GM23338 (cell line): ENCODE measurements around the gene APOB. TPM values are rescaled to one million over a fixed set of nuclear protein-coding genes. Genes with fewer than 3 reads are reported as not detected.

Experiments used
- ATAC-seq: fragments of 200-7000 bp; cut with Tn5 transposase; 3 replicates; pipeline ENCODE4 v1.9.1; 2020
- DNase-seq: peaks from one replicate; pipeline ENCODE4 v3.0.0-alpha.2; 2015; ENCODE audit warnings: low spot score
- H2AFZ ChIP-seq: fragments of 200-600 bp; sonication (generic); 2 replicates; pipeline ENCODE4 v1.8.0; 2016; ENCODE audit warnings: antibody characterized with exemption, mild to moderate bottlenecking, moderate library complexity
- H3F3A ChIP-seq: fragments of 200-600 bp; sonication (generic); replicated peaks from 2 replicates; pipeline ENCODE4 v1.8.0; 2017; ENCODE audit warnings: antibody characterized with exemption, mixed run types, low read depth
- H3K27ac ChIP-seq: fragments of 200-600 bp; sonication (generic); 2 replicates; pipeline ENCODE4 v1.6.1; 2016; ENCODE audit warnings: low read depth
- H3K27me3 ChIP-seq: fragments of 200-600 bp; sonication (generic); 2 replicates; pipeline ENCODE4 v1.8.0; 2016; ENCODE audit warnings: mild to moderate bottlenecking, mixed run types, moderate library complexity; ENCODE audit not compliant: insufficient read depth
- H3K36me3 ChIP-seq: fragments of 200-600 bp; sonication (generic); 2 replicates; pipeline ENCODE4 v1.8.0; 2016; ENCODE audit warnings: mild to moderate bottlenecking; ENCODE audit not compliant: insufficient read depth
- H3K4me1 ChIP-seq: fragments of 200-600 bp; sonication (generic); 2 replicates; pipeline ENCODE4 v1.8.0; 2016; ENCODE audit warnings: mild to moderate bottlenecking, moderate library complexity; ENCODE audit not compliant: insufficient read depth
- H3K4me2 ChIP-seq: fragments of 200-600 bp; sonication (generic); 2 replicates; pipeline ENCODE4 v1.7.1; 2017; ENCODE audit warnings: mixed run types
- H3K4me3 ChIP-seq: fragments of 200-600 bp; sonication (generic); 2 replicates; pipeline ENCODE4 v1.6.1; 2016; ENCODE audit warnings: mixed run types
- H3K79me2 ChIP-seq: fragments of 200-600 bp; sonication (generic); replicated peaks from 2 replicates; pipeline ENCODE4 v1.8.0; 2017; ENCODE audit warnings: mild to moderate bottlenecking; ENCODE audit not compliant: insufficient read depth
- H3K9me2 ChIP-seq: fragments of 200-600 bp; sonication (generic); 2 replicates; pipeline ENCODE4 v1.8.0; 2017; ENCODE audit not compliant: insufficient read depth
- H4K20me1 ChIP-seq: fragments of 200-600 bp; sonication (generic); replicated peaks from 2 replicates; pipeline ENCODE4 v1.8.0; 2017; ENCODE audit warnings: mild to moderate bottlenecking; ENCODE audit not compliant: insufficient read depth
- H3K27ac Mint-ChIP-seq: 2 replicates; pipeline ENCODE4 v1.8.0; 2020; ENCODE audit warnings: inconsistent platforms, mild to moderate bottlenecking, moderate library complexity, mixed read lengths
- H3K27me3 Mint-ChIP-seq: 3 replicates; pipeline ENCODE4 v1.8.0; 2022; ENCODE audit warnings: low read depth, mild to moderate bottlenecking, moderate library complexity, mixed read lengths, inconsistent platforms; ENCODE audit not compliant: insufficient read depth, poor library complexity
- H3K36me3 Mint-ChIP-seq: 3 replicates; pipeline ENCODE4 v1.8.0; 2021; ENCODE audit warnings: low read depth, mild to moderate bottlenecking, inconsistent platforms, moderate library complexity, mixed read lengths
- H3K4me1 Mint-ChIP-seq: 3 replicates; pipeline ENCODE4 v1.8.0; 2020; ENCODE audit warnings: mild to moderate bottlenecking, inconsistent platforms, mixed read lengths
- H3K4me3 Mint-ChIP-seq: 3 replicates; pipeline ENCODE4 v1.8.0; 2021; ENCODE audit warnings: moderate library complexity, mild to moderate bottlenecking, inconsistent platforms, mixed read lengths
- H3K9me3 Mint-ChIP-seq: 3 replicates; pipeline ENCODE4 v1.8.0; 2020; ENCODE audit warnings: moderate library complexity, mild to moderate bottlenecking, inconsistent platforms, mixed read lengths
- CREB1 ChIP-seq: fragments of 250-450 bp; sonication (Bioruptor Pico); IDR thresholded peaks from 2 replicates; pipeline ENCODE4 v1.5.0; 2020; ENCODE audit warnings: low read depth, mild to moderate bottlenecking, moderate library complexity
- EZH2 ChIP-seq: fragments of 200-600 bp; sonication (generic); IDR thresholded peaks from one replicate; pipeline ENCODE4 v1.8.0; 2017; ENCODE audit warnings: antibody characterized with exemption, mild to moderate bottlenecking, low read depth; ENCODE audit not compliant: unreplicated experiment
- JUNB ChIP-seq: IDR thresholded peaks from one replicate; pipeline ENCODE4 v1.6.1; 2016; ENCODE audit warnings: antibody characterized with exemption; ENCODE audit not compliant: unreplicated experiment
- NANOG ChIP-seq: IDR thresholded peaks from 2 replicates; pipeline ENCODE4 v1.6.1; 2016; ENCODE audit warnings: antibody characterized with exemption, borderline replicate concordance
- POLR2AphosphoS5 ChIP-seq: IDR thresholded peaks from 2 replicates; pipeline ENCODE4 v1.6.1; 2016; ENCODE audit warnings: antibody characterized with exemption, low read depth
- ZNF331 ChIP-seq: fragments of 250-450 bp; sonication (Bioruptor Pico); IDR thresholded peaks from 2 replicates; pipeline ENCODE4 v1.5.0; 2020; ENCODE audit warnings: low read depth, mild to moderate bottlenecking, moderate library complexity
- polyA plus RNA-seq: library from polyadenylated mRNA; unstranded; fragments of >200 nt; fragmentation: Nextera tagmentation; extraction: Ambion mirVana; gene quantifications from 2 replicates; pipeline ENCODE4 v1.2.1, GENCODE V29; 2016
- total RNA-seq: library from RNA; depleted of rRNA; stranded (reverse); fragments of >200 nt; shearing (Covaris generic); gene quantifications from 2 replicates; pipeline ENCODE4 v1.2.3, GENCODE V29; 2014
- TF ChIP-seq, protein P1 (sequence below): fragments of 250-450 bp; sonication (Bioruptor Pico); IDR thresholded peaks from 2 replicates; pipeline ENCODE4 v1.5.0; 2020; ENCODE audit warnings: mild to moderate bottlenecking, moderate library complexity
- TF ChIP-seq, protein P2 (sequence below), 2 experiments: fragments of 200-600 bp in 1 of 2; sonication (generic) in 1 of 2; conservative IDR thresholded peaks; 2 replicates each; pipeline versions ENCODE4 v1.5.1 to v1.6.1; 2016 to 2017; ENCODE audit warnings: antibody characterized with exemption in 2 of 2, low read depth in 2 of 2, mild to moderate bottlenecking in 2 of 2, moderate library complexity in 1 of 2

The APOB gene
- total and polyA plus RNA-seq, 2 experiments from 2014 or later: 0.08 to 0.56 TPM

DNA sequence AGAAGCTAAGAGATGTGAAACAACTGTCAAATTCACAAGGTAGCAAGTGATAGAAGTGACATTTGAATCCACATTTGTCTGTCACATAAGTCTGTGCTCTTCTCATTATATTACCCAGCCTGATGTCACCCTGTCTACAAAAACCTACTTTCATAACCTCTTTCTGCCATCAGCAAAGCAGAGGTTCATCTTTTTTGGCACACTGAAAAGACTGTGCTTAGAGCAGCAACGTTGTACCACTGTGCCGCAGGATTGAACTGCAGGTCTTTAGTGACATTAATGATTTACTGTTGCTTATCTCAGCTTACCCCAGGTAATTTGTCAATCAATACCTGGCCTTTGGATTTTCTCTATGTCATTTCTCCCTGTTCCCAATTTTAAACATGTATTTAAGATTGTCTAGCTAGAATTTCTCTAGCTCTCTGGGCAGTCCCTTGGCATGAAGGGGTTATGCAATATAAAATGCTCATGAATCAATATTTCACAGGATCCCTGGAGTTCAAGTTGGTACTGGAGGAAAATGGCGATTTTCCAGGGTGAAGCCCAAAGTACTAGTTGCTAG is 48.5 kb upstream of the APOB start:
- Histone ChIP-seq H4K20me1 (no peaks in the 10 kb centered on the region), H3F3A (no peaks in the 10 kb centered on the region), H3K79me2 (no peaks in the 10 kb centered on the region), H3K4me1 (peaks cover 4% of the 10 kb centered on the region; the same call in 1 of the 2 replicates), H3K36me3 (no peaks in the 10 kb centered on the region), H3K4me3 (no peak overlapping the region), H3K27ac (no peak overlapping the region), H2AFZ (no peak overlapping the region), H3K9me2 (no peaks in the 10 kb centered on the region), H3K4me2 (no peak overlapping the region), H3K27me3 (no peaks in the 10 kb centered on the region)
- H3K9me3 Mint-ChIP-seq: no peaks in the 10 kb centered on the region
- H3K4me1 Mint-ChIP-seq: peaks cover 15% of the 10 kb centered on the region
- no peak overlapping the region for H3K4me3 Mint-ChIP-seq
- no peak overlapping the region for H3K27ac Mint-ChIP-seq
- ATAC-seq: no peak
- TF ChIP-seq, protein P1, sequence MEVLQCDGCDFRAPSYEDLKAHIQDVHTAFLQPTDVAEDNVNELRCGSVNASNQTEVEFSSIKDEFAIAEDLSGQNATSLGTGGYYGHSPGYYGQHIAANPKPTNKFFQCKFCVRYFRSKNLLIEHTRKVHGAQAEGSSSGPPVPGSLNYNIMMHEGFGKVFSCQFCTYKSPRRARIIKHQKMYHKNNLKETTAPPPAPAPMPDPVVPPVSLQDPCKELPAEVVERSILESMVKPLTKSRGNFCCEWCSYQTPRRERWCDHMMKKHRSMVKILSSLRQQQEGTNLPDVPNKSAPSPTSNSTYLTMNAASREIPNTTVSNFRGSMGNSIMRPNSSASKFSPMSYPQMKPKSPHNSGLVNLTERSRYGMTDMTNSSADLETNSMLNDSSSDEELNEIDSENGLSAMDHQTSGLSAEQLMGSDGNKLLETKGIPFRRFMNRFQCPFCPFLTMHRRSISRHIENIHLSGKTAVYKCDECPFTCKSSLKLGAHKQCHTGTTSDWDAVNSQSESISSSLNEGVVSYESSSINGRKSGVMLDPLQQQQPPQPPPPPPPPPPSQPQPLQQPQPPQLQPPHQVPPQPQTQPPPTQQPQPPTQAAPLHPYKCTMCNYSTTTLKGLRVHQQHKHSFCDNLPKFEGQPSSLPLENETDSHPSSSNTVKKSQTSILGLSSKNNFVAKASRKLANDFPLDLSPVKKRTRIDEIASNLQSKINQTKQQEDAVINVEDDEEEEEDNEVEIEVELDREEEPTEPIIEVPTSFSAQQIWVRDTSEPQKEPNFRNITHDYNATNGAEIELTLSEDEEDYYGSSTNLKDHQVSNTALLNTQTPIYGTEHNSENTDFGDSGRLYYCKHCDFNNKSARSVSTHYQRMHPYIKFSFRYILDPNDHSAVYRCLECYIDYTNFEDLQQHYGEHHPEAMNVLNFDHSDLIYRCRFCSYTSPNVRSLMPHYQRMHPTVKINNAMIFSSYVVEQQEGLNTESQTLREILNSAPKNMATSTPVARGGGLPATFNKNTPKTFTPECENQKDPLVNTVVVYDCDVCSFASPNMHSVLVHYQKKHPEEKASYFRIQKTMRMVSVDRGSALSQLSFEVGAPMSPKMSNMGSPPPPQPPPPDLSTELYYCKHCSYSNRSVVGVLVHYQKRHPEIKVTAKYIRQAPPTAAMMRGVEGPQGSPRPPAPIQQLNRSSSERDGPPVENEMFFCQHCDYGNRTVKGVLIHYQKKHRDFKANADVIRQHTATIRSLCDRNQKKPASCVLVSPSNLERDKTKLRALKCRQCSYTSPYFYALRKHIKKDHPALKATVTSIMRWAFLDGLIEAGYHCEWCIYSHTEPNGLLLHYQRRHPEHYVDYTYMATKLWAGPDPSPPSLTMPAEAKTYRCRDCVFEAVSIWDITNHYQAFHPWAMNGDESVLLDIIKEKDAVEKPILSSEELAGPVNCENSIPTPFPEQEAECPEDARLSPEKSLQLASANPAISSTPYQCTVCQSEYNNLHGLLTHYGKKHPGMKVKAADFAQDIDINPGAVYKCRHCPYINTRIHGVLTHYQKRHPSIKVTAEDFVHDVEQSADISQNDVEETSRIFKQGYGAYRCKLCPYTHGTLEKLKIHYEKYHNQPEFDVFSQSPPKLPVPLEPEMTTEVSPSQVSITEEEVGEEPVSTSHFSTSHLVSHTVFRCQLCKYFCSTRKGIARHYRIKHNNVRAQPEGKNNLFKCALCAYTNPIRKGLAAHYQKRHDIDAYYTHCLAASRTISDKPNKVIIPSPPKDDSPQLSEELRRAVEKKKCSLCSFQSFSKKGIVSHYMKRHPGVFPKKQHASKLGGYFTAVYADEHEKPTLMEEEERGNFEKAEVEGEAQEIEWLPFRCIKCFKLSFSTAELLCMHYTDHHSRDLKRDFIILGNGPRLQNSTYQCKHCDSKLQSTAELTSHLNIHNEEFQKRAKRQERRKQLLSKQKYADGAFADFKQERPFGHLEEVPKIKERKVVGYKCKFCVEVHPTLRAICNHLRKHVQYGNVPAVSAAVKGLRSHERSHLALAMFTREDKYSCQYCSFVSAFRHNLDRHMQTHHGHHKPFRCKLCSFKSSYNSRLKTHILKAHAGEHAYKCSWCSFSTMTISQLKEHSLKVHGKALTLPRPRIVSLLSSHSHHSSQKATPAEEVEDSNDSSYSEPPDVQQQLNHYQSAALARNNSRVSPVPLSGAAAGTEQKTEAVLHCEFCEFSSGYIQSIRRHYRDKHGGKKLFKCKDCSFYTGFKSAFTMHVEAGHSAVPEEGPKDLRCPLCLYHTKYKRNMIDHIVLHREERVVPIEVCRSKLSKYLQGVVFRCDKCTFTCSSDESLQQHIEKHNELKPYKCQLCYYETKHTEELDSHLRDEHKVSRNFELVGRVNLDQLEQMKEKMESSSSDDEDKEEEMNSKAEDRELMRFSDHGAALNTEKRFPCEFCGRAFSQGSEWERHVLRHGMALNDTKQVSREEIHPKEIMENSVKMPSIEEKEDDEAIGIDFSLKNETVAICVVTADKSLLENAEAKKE (CRISPR knock-in tag): no peak
- no peak for TF ChIP-seq NANOG
- no peak for TF ChIP-seq EZH2
- TF ChIP-seq JUNB: no peak
- TF ChIP-seq POLR2AphosphoS5: no peak
- no peak for TF ChIP-seq CREB1 (CRISPR knock-in tag)
- TF ChIP-seq, protein P2, sequence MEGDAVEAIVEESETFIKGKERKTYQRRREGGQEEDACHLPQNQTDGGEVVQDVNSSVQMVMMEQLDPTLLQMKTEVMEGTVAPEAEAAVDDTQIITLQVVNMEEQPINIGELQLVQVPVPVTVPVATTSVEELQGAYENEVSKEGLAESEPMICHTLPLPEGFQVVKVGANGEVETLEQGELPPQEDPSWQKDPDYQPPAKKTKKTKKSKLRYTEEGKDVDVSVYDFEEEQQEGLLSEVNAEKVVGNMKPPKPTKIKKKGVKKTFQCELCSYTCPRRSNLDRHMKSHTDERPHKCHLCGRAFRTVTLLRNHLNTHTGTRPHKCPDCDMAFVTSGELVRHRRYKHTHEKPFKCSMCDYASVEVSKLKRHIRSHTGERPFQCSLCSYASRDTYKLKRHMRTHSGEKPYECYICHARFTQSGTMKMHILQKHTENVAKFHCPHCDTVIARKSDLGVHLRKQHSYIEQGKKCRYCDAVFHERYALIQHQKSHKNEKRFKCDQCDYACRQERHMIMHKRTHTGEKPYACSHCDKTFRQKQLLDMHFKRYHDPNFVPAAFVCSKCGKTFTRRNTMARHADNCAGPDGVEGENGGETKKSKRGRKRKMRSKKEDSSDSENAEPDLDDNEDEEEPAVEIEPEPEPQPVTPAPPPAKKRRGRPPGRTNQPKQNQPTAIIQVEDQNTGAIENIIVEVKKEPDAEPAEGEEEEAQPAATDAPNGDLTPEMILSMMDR (conservative IDR thresholded peaks at IDR 0.05; ENCODE audit: low read depth in 2 of 2): no peak
- no peak for TF ChIP-seq ZNF331 (CRISPR knock-in tag)
- no peaks in the 10 kb centered on the region for H3K36me3 Mint-ChIP-seq
- H3K27me3 Mint-ChIP-seq: no peaks in the 10 kb centered on the region
- no peak for DNase-seq
